22Rv1 (cell line): ENCODE measurements around the gene UBAP1L.

ENCODE experiments used
- CTCF ChIP-seq: fragments of 450-650 bp; IDR thresholded peaks from 2 replicates; pipeline ENCODE4 v1.5.1; 2017; ENCODE audit warnings: mild to moderate bottlenecking
- ZFX ChIP-seq: fragments of 450-650 bp; IDR thresholded peaks from 2 replicates; pipeline ENCODE4 v1.6.1; 2017; ENCODE audit warnings: antibody characterized with exemption, borderline replicate concordance

DNA sequence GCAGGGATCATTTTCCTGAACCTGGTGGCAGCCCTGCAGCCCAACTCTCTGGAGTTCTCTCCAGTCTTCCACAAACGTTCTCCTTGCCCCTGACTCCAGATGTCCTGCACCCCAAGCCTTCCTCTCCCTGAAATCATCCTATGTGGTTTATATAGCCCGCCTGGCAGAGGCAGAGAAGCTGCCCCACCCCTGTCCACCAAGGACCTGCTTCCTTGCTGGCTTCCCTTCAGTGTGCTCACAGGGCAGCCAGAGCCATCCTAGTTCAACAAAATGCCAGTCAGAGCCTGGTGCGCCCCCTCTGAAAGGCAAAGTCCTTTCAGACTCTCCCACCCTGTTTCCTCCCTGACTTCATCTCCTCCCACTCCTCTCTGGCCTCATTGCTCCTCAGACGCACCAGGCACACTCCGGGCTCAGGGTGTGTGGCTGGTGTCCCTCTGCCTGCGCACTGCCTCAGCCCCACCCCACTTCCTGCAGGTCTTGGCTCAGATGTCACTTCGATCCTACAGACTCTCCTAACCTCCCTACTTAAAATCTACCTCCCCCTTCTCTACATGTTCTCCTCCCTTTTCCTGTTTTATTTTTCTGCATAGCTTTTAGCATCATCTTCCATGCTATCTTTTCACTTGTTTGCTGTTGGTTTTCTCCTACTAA lies 32.6 kb downstream of the UBAP1L start:
- TF ChIP-seq CTCF (no peak), ZFX (no peak)
